ENCODE results near the gene KIAA1549. TPM values are rescaled to one million over a fixed set of nuclear protein-coding genes. Genes with fewer than 3 reads are reported as not detected.
A peak's percentile ranks its signal among the peaks of the same experiment; 100 is the strongest.

KIAA1549 gene
- total and polyA plus RNA-seq, 12 donors: 0.49 to 2.1 (median 1.6) TPM

DNA sequence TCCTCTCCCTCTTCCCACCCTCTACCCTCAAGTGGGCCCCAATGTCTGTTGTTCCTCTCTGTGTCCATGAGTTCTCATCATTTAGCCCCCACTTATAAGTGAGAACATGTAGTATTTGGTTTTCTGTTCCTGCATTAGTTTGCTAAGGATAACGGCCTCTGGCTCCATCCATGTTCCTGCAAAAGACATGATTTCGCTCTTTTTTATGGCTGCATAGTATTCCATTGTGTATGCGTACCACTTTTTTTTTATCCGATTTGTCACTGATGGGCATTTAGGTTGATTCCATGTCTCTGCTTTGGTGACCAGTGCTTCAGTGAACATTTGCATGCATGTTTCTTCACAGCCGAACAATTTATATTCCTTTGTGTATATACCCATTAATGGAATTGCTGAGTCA, 131.5 kb downstream of the KIAA1549 start:
- Histone ChIP-seq H3K27me3 (no peaks in the 10 kb centered on the region), H3K9me3 (peaks cover 0 to 6% (median 0%) of the 10 kb centered on the region in 11 donors), H3K4me3 (no peak overlapping the region), H3K4me1 (no peaks in the 10 kb centered on the region), H3K27ac (no peak overlapping the region), H3K36me3 (peaks cover 0 to 18% (median 0%) of the 10 kb centered on the region in 9 donors)
- DNase-seq: no peak
- no peak for ATAC-seq
- intact Hi-C loops (cut with DNase I): no loop called here
- TF ChIP-seq, protein P1, sequence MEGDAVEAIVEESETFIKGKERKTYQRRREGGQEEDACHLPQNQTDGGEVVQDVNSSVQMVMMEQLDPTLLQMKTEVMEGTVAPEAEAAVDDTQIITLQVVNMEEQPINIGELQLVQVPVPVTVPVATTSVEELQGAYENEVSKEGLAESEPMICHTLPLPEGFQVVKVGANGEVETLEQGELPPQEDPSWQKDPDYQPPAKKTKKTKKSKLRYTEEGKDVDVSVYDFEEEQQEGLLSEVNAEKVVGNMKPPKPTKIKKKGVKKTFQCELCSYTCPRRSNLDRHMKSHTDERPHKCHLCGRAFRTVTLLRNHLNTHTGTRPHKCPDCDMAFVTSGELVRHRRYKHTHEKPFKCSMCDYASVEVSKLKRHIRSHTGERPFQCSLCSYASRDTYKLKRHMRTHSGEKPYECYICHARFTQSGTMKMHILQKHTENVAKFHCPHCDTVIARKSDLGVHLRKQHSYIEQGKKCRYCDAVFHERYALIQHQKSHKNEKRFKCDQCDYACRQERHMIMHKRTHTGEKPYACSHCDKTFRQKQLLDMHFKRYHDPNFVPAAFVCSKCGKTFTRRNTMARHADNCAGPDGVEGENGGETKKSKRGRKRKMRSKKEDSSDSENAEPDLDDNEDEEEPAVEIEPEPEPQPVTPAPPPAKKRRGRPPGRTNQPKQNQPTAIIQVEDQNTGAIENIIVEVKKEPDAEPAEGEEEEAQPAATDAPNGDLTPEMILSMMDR (IDR thresholded peaks at IDR 0.05): no peak
- WGBS, 2 donors: 97 to 98% methylated on average over 5 of the region's 5 CpGs

DNA sequence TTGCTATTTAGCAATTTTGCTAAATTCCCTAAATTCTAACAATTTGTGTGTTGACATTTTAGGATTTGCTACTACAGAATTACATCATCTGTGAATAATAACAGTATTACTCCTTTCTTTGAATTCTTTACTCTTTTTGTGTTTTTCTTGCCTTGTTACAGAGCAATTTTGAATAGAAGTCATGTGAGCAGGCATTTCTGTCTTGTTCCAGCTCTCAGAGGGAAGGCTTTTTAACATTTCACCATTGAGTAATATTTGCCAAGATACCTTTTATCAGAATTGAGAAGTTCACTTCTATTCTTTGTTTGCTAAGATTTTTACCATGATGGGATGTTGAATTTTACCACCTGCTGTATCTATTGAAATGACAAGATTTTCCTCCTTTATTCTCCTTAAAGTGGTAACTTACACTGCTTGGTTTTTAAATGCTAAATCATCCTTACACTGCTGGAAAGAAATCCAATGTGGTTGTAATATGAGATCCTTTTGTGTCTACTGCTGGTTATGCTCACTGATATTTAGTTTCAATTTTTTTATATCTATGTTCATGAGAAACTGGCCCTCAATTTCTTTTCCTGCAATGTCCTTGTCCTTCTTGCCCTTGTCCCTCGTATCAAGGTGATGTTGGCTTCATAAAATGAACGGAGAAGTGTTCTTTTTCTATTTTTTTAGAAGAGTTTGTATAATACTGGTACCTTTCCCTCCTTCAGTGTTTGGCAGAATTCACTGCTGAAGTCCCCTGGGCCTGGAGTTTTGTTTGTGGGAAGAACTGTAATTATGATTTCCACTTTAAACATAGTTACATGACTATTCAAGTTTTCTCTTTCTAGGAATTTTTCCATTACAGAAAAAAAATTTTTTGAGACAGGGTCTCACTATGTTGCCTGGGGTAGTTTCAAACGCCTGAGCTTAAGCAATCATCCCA, 132.9 kb downstream of the KIAA1549 start:
- intact Hi-C loops (cut with DNase I): no loop called here
- WGBS, 2 donors: 71 to 82% methylated on average over 3 of the region's 3 CpGs
- TF ChIP-seq, protein P1 (IDR thresholded peaks at IDR 0.05): no peak
- H3K27me3 ChIP-seq: no peaks in the 10 kb centered on the region
- ATAC-seq (no peak), DNase-seq (no peak)
- H3K4me1 ChIP-seq: no peaks in the 10 kb centered on the region
- H3K27ac ChIP-seq: no peak overlapping the region
- peaks cover 0 to 18% (median 0%) of the 10 kb centered on the region in 9 donors for H3K36me3 ChIP-seq
- H3K9me3 ChIP-seq: peaks cover 0 to 6% (median 0%) of the 10 kb centered on the region in 11 donors
- no peak overlapping the region for H3K4me3 ChIP-seq

DNA sequence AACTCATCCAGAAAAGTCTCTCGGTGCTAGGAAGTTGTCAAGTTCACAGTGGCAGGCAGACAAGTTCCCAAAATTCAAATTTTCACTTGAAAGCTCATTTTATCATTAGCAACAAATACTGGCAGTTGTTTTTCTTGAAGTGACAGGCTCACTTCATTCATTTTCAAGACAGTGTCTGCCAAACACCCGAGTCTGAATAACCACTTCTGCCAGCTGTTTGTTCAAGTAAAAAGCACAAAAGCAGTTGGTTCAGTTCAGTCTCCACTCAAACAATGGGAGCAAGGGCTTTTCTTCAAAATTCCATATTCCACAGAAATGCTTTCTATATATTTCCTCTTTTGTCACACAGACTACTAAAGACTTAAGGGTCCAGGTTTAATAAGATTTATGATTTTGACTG, 135.5 kb downstream of the KIAA1549 start:
- intact Hi-C loops (cut with DNase I): no loop called here
- peaks cover 0 to 6% (median 0%) of the 10 kb centered on the region in 11 donors for H3K9me3 ChIP-seq
- TF ChIP-seq, protein P1 (IDR thresholded peaks at IDR 0.05): no peak
- H3K36me3 ChIP-seq: peaks cover 0 to 12% (median 0%) of the 10 kb centered on the region in 9 donors
- ATAC-seq: no peak
- H3K27me3 ChIP-seq: no peaks in the 10 kb centered on the region
- no peak for DNase-seq
- no peak overlapping the region for H3K4me3 ChIP-seq
- no peak overlapping the region for H3K27ac ChIP-seq
- no peaks in the 10 kb centered on the region for H3K4me1 ChIP-seq
- WGBS, 2 donors: 48 to 61% methylated on average over 2 of the region's 2 CpGs

DNA sequence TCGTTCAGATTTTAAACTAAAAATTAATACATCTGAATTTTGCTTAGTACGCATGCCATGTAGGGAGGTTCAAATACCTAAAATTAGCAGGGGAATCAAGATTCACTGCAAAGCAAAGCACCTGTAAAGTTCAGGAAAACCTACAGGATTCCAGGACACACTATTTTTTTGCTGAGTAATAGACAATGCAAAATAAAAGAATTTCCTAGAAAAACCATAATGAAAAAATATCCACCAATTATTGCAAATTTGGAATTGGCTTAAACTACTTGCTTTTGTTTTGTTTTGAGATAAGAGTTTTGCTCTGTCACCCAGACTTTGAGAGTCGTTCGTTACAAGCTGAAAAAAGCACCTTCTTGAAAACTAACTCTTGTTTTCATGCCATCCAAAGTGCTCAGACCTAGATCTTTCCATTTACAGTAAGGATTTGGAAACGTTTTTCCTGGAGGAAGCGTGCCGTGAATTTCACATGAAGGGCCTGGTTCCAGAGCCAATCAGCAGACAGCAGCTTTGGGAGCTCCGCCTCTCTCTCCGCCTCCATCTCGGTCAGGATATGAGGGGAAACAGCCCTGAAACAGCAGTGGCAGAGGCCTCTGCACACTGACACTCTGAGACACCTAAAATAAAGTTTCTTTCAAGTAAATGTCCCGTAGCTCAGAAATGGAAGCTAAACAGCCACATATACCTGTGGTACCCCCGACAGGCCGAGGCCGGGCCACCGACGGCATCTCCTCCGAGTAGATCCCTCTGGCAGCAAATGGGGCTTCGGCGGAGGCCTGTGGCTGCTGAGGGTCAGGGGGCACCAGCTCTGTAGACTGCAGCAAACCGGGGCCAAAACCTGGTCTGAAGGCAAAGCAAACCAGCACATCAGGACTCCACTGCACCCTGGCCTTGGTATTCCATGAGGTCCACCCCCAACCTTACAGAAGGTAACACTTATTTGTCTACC, 137.3 kb downstream of the KIAA1549 start:
- no peaks in the 10 kb centered on the region for H3K9me3 ChIP-seq
- no peaks in the 10 kb centered on the region for H3K4me1 ChIP-seq
- WGBS, 2 donors: 91 to 93% methylated on average over 20 of the region's 20 CpGs
- H3K4me3 ChIP-seq: no peak overlapping the region
- DNase-seq (no peak), ATAC-seq (peak in 1 of 8 donors; percentile 26)
- intact Hi-C loops (cut with DNase I): no loop called here
- TF ChIP-seq, protein P1 (IDR thresholded peaks at IDR 0.05): no peak
- H3K36me3 ChIP-seq: no peaks in the 10 kb centered on the region
- H3K27ac ChIP-seq: no peak overlapping the region
- H3K27me3 ChIP-seq: no peaks in the 10 kb centered on the region
